OCI-LY1 (cell line): ENCODE measurements around the gene DEAF1.

Experiments
- H2AFZ ChIP-seq: fragments of 200-600 bp; sonication (generic), shearing (Covaris generic); 2 replicates; pipeline ENCODE4 v1.6.0; 2014; ENCODE audit warnings: antibody characterized with exemption, mild to moderate bottlenecking, low read length
- H3F3A ChIP-seq: fragments of 200-600 bp; sonication (generic), shearing (Covaris generic); 2 replicates; pipeline ENCODE4 v1.6.0; 2014; ENCODE audit warnings: mild to moderate bottlenecking, antibody characterized with exemption, low read length, moderate library complexity; ENCODE audit not compliant: insufficient read depth
- H3K27ac ChIP-seq: fragments of 200-600 bp; sonication (generic); 2 replicates; pipeline ENCODE4 v1.5.1; 2014; ENCODE audit warnings: low read length, mixed run types, mild to moderate bottlenecking, low read depth; ENCODE audit not compliant: poor library complexity, severe bottlenecking
- H3K27me3 ChIP-seq: fragments of 200-600 bp; sonication (generic); 2 replicates; pipeline ENCODE4 v1.6.0; 2014; ENCODE audit warnings: antibody characterized with exemption, mild to moderate bottlenecking, low read length, moderate library complexity; ENCODE audit not compliant: insufficient read depth
- H3K36me3 ChIP-seq: fragments of 200-600 bp; sonication (generic); 2 replicates; pipeline ENCODE4 v1.6.1; 2014; ENCODE audit warnings: mild to moderate bottlenecking, antibody characterized with exemption, low read length, moderate library complexity, mixed read lengths; ENCODE audit not compliant: insufficient read depth
- H3K4me1 ChIP-seq: fragments of 200-600 bp; sonication (generic); 2 replicates; pipeline ENCODE4 v1.5.1; 2014; ENCODE audit warnings: mild to moderate bottlenecking, low read length, moderate library complexity; ENCODE audit not compliant: insufficient read depth, severe bottlenecking
- H3K4me2 ChIP-seq: fragments of 200-600 bp; sonication (generic), shearing (Covaris generic); 2 replicates; pipeline ENCODE4 v1.6.1; 2014; ENCODE audit warnings: low read length
- H3K4me3 ChIP-seq: fragments of 200-600 bp; sonication (generic); 2 replicates; pipeline ENCODE4 v1.5.1; 2014; ENCODE audit warnings: low read length, low read depth, mild to moderate bottlenecking, mixed read lengths; ENCODE audit not compliant: poor library complexity, severe bottlenecking
- H3K79me2 ChIP-seq: fragments of 200-600 bp; shearing (Covaris generic); 2 replicates; pipeline ENCODE4 v1.6.1; 2016; ENCODE audit warnings: mixed run types, low read length, mixed read lengths; ENCODE audit not compliant: insufficient read depth
- H3K9ac ChIP-seq: fragments of 200-600 bp; sonication (generic), shearing (Covaris generic); 2 replicates; pipeline ENCODE4 v1.6.1; 2014; ENCODE audit warnings: mild to moderate bottlenecking, low read length, mixed read lengths
- H3K9me2 ChIP-seq: fragments of 200-600 bp; sonication (generic), shearing (Covaris generic); 2 replicates; pipeline ENCODE4 v1.6.1; 2014; ENCODE audit warnings: low read depth, mild to moderate bottlenecking, low read length, mixed read lengths
- H3K9me3 ChIP-seq: fragments of 200-600 bp; shearing (Covaris generic); 2 replicates; pipeline ENCODE4 v1.6.1; 2014; ENCODE audit warnings: low read length, mixed read lengths
- H4K20me1 ChIP-seq: fragments of 200-600 bp; sonication (generic), shearing (Covaris generic); 2 replicates; pipeline ENCODE4 v1.6.0; 2016; ENCODE audit warnings: mild to moderate bottlenecking, low read length; ENCODE audit not compliant: insufficient read depth
- EZH2 ChIP-seq: fragments of 200-600 bp; sonication (generic), shearing (Covaris generic); IDR thresholded peaks from 2 replicates; pipeline ENCODE4 v1.8.0; 2017; ENCODE audit warnings: borderline replicate concordance, mixed run types, mild to moderate bottlenecking, antibody characterized with exemption, low read length, moderate library complexity, mixed read lengths
- TF ChIP-seq, protein P1 (sequence below): fragments of 200-600 bp; sonication (generic), shearing (Covaris generic); IDR thresholded peaks from 2 replicates; pipeline ENCODE4 v1.5.1; 2017; ENCODE audit warnings: mild to moderate bottlenecking, antibody characterized with exemption, low read length, moderate library complexity, mixed read lengths

DEAF1 gene

DNA sequence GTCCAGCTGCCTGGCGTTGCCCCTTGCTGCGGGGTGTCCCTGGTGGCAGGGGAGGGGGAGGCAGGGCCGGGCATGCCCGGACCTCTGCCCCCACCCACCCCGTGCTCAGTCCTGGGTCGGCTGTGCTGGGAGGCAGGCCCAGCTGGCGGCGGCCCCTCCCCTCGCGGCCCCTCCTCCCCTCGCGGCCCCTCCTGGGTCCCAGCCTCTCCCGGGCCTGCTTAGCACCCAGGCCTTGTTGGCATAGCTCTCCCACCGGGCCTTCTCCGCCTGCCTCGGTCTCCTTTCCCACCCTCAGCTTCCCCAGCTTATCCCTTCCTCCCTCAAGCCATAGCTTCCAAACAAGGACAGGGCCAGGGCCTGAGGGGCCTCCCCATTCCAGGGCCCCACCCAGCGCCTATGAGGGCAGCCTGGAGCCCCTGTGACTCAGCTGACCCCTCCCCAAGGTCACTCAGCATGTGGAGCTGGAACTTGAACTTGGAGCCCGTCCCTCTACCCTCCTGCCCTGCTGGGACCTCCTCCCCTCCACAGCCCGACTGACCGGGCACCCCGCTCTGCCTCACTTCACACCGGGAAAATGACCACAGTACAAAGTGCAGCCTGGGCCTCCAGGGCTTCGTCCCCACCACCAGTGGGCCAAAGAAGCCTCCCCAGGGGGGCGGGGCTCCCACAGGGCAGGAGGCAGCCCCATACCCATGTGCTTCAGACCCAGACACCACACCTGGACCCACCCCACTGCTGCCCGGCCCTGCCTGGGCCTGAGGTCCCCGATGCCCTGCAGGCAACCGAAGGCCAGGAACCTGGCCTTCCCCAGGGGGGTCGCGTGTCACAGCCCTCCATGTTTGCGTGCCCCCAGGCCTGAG is 12.2 kb upstream of the DEAF1 start:
- H3K4me3 ChIP-seq: no peak overlapping the region
- H3K27ac ChIP-seq: no peak overlapping the region
- H3K4me1 ChIP-seq: no peaks in the 10 kb centered on the region
- H3K9me2 ChIP-seq: no peaks in the 10 kb centered on the region
- TF ChIP-seq EZH2: no peak
- TF ChIP-seq, protein P1, sequence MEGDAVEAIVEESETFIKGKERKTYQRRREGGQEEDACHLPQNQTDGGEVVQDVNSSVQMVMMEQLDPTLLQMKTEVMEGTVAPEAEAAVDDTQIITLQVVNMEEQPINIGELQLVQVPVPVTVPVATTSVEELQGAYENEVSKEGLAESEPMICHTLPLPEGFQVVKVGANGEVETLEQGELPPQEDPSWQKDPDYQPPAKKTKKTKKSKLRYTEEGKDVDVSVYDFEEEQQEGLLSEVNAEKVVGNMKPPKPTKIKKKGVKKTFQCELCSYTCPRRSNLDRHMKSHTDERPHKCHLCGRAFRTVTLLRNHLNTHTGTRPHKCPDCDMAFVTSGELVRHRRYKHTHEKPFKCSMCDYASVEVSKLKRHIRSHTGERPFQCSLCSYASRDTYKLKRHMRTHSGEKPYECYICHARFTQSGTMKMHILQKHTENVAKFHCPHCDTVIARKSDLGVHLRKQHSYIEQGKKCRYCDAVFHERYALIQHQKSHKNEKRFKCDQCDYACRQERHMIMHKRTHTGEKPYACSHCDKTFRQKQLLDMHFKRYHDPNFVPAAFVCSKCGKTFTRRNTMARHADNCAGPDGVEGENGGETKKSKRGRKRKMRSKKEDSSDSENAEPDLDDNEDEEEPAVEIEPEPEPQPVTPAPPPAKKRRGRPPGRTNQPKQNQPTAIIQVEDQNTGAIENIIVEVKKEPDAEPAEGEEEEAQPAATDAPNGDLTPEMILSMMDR: no peak
- H3K79me2 ChIP-seq: no peaks in the 10 kb centered on the region
- H3K27me3 ChIP-seq: no peaks in the 10 kb centered on the region; the same call in 1 of the 2 replicates
- H2AFZ ChIP-seq: no peak overlapping the region
- no peaks in the 10 kb centered on the region for H3F3A ChIP-seq
- H3K36me3 ChIP-seq: no peaks in the 10 kb centered on the region
- H3K9me3 ChIP-seq: no peaks in the 10 kb centered on the region
- H3K4me2 ChIP-seq: no peak overlapping the region
- no peak overlapping the region for H3K9ac ChIP-seq
- no peaks in the 10 kb centered on the region for H4K20me1 ChIP-seq

DNA sequence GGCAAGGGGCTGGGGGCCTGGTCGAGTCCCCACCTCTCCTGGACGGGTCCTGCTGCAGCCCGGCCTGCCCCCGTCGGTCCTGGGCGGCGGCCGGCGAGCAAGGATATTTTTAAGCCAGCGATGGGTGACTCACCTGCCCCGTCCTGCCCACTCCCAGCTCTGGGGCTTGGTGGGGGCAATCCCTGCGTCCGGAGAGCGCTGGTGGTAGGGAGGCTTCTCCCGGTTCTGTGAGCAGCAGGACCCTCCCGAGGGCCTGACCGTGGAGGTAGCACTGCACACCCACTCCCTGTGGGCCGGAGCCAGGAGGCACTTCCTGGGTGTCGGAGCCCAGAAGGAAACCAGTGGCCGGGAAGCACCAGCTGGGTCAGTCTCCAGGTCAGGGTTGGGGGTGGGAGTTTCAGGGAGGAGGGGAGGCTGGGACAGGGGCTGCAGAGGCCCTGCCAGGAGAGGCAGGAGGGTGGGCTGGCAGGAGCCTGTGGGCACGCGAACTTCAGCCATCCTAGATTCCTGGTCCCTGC is 11.5 kb upstream of the DEAF1 start:
- Histone ChIP-seq H3K4me3 (no peak overlapping the region), H3K79me2 (no peaks in the 10 kb centered on the region), H3K27me3 (no peaks in the 10 kb centered on the region; the same call in 1 of the 2 replicates), H3K36me3 (no peaks in the 10 kb centered on the region), H3K9me2 (no peaks in the 10 kb centered on the region), H3F3A (no peaks in the 10 kb centered on the region), H3K4me2 (no peak overlapping the region), H3K9me3 (no peaks in the 10 kb centered on the region), H2AFZ (no peak overlapping the region), H3K27ac (no peak overlapping the region), H3K4me1 (no peaks in the 10 kb centered on the region), H4K20me1 (no peaks in the 10 kb centered on the region), H3K9ac (no peak overlapping the region)
- TF ChIP-seq, protein P1: no peak
- TF ChIP-seq EZH2: no peak

DNA sequence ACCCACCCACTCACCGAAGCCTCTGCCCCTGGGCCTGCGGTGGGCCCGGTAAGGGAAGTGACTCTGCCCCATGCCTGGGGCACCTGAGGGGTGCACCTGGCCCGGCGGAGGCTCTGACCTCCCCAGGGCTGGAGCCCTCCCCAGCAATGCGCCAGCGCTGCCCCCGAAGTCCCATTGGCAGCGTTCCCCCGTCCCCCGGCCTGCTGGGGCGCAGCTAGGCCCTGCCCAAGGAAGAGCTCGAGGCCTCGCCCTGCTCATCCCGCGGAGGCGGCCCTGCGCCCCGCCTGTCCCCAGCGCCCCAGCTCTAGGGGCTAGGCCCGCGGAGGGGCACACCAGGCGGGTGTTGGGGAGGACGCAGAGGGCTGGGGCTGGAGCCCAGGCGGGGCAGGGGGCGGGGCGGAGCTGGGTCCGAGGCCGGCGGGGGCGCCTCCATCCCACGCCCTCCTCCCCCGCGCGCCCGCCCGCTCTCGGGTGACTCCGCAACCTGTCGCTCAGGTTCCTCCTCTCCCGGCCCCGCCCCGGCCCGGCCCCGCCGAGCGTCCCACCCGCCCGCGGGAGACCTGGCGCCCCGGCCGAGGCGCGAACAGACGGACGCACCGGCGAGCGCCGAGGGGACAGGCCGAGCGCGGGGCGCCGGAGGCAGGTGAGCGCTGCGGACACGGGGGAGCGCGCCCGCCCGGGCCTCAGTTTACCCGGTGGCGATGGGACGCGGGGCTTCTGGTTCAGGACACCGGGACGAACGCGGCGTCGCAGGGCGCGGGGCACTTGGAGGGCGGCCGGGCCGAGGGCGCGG is 10.8 kb upstream of the DEAF1 start, which contains the start of gene EPS8L2:
TSS of gene EPS8L2 (plus strand) at position 586 of the 793 bp plus-strand sequence. CDS start 3,177 bp downstream, outside the sequence.
- Histone ChIP-seq H3K9me2 (no peaks in the 10 kb centered on the region), H3K4me3 (no peak within 1 kb of the TSS), H3K9me3 (no peaks in the 10 kb centered on the region), H2AFZ (no peak within 1 kb of the TSS), H3F3A (no peaks in the 10 kb centered on the region), H3K27ac (no peak within 1 kb of the TSS), H3K9ac (no peak within 1 kb of the TSS), H3K27me3 (no peaks in the 10 kb centered on the region; the same call in 1 of the 2 replicates), H3K4me2 (no peak within 1 kb of the TSS), H3K4me1 (no peaks in the 10 kb centered on the region), H3K36me3 (no peaks in the 10 kb centered on the region), H3K79me2 (no peaks in the 10 kb centered on the region), H4K20me1 (no peaks in the 10 kb centered on the region)
- TF ChIP-seq, protein P1: no peak
- no peak for TF ChIP-seq EZH2
